C4-2B (cell line): ENCODE results near the gene SLC19A2.
"Not testable (repeated sequence)": the region's sequence is repeated elsewhere in the genome, so short reads cannot be mapped to it uniquely, and the experiment has no call there.

Experiments
- H3K27ac ChIP-seq: fragments of 450-650 bp; 2 replicates; pipeline ENCODE4 v1.5.1; 2017
- CTCF ChIP-seq: fragments of 450-650 bp; conservative IDR thresholded peaks from 2 replicates; pipeline ENCODE4 v1.5.1; 2017; ENCODE audit warnings: mild to moderate bottlenecking
- ZFX ChIP-seq: fragments of 450-650 bp; IDR thresholded peaks from 2 replicates; pipeline ENCODE4 v1.6.1; 2017

The SLC19A2 gene

GRCh38 chr1:169485431-169486280 lies at the start of gene SLC19A2:
SLC19A2 (minus strand) TSS chr1:169485944; CDS start chr1:169485766, 178 bp downstream.
- H3K27ac ChIP-seq = peak within 1 kb of the TSS; percentile 86
- TF ChIP-seq ZFX (peak; percentile 64), CTCF (peak; percentile 29)

DNA sequence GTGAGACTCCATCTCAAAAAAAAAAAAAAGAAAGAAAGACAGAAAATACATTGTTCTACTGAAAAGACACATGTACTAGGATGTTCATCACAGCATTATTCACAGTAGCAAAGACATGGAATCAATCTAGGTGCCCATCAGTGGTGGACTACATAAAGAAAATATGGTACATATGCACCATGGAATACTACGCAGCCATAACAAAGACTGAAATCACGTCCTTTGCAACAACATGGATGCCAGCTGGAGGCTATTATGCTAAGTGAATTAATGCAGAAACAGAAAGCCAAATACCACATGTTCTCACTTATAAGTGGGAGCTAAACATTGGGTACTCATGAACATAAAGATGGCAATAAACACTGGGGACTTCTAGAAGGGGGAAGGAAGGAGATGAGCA lies 48.9 kb upstream of the SLC19A2 start:
- no peak overlapping the region for H3K27ac ChIP-seq
- no peak for TF ChIP-seq ZFX
- TF ChIP-seq CTCF = no peak

DNA sequence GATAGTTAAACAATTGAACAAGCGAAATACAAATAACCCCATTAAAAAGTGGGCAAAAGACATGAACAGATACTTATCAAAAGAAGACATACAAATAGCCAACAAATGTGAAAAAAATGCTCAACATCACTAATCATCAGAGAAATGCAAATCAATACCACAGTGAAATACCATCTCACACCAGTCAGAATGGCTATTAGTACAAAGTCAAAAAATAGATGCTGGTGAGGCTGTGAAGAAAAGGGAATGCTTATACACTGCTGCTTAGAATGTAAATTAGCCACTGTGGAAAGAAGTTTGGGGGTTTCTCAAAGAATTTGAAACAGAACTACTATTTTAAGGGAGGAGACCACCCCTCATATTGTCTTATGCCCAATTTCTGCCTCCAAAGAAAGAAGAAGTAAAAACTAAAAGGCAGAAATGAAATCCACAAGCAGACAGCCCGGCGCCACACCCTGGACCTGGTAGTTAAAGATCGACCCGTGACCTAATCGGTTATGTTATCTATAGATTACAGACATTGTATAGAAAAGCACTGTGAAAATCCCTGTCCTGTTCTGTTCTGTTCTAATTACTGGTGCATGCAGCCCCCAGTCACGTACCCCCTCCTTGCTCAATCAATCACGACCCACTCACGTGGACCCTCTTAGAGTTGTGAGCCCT lies 47.9 kb upstream of the SLC19A2 start:
- not testable (repeated sequence) for H3K27ac ChIP-seq

- no peak for TF ChIP-seq CTCF
- TF ChIP-seq ZFX = no peak
- H3K27ac ChIP-seq = no peak overlapping the region
These were observed 44.7 kb upstream of the SLC19A2 start for GRCh38 chr1:169530448-169530847.

DNA sequence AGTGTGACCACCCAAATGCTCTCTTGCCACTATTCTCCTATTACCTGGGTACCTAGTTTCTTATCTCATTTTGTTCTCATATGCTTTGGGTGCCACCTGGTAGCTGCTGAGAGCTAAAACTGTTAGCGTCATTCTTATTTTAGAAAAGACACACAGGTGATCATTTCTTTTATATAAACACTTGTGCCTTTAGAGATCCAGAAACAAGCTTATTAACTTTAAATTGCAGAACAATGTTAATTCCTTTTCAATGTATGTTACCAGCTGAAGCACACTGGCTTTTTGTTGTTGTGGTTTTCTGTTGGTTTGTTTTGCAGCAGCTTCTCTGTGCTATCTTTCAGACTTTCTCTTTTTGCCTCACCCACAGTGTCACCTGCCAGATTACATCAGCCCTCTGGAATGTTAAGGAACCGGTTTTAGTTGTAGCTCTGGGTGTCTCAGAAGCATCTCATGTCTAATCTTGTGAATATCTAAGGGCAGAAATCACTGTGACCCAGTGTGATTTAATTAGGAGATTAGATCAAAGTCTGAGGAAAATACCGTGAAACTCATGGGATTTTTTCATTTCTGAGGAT lies 43.4 kb upstream of the SLC19A2 start:
- H3K27ac ChIP-seq = no peak overlapping the region
- TF ChIP-seq CTCF (no peak), ZFX (no peak)

- no peak for TF ChIP-seq CTCF
- TF ChIP-seq ZFX = no peak
- H3K27ac ChIP-seq = peak overlapping the region; percentile 23; the same call in 1 of the 2 replicates
These were observed 42.7 kb upstream of the SLC19A2 start for GRCh38 chr1:169528215-169529067.

DNA sequence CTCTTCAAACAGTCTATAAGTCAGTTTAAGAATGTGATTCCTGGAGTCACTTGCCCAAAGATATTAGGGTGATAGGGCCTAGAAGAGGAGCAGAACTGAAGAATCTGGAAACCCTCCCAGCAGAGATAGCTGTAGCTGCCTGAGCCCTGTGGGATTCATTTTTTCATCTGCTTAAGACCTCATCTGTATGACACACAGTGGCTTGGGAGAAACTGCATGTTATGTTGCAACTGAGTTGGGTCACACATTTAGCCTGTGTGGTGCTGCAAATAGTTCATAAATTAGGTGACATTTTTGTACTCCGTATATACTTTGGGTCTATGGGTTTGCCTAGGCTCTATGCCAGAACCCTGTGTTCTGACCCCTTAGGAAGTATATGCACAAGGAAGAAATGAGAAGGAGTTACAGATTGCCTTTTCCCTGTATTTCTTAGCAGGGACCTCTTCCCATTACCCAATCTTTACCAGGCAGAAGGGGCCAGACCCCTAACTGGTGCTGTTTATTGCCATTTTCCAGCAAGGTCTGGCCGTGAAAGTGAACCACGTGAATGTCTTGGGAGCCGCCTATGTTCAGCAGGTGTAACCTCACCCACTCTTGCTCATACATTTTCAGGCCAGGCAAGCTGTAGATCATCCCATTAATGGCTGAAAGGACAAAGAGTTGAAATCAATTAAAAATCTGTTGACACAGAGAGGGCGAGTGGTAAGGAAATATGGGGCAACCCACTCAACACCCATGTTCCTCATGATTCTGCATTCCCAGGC lies 41.9 kb upstream of the SLC19A2 start:
- H3K27ac ChIP-seq = peak overlapping the region; percentile 23; the same call in 1 of the 2 replicates
- TF ChIP-seq CTCF = no peak
- TF ChIP-seq ZFX = no peak
